Mesenchymal stem cell (in vitro differentiated cells and primary cell): Measurements from ENCODE around the gene MEI1.

ENCODE experiments used
- DNase-seq: peaks from one replicate; pipeline ENCODE4 v3.0.0-alpha.2; 2013
- H2AFZ ChIP-seq: one replicate; pipeline ENCODE4 v1.6.1; 2013; ENCODE audit warnings: low read depth, mild to moderate bottlenecking, control low read depth, inconsistent platforms, low read length, moderate library complexity
- H2AK5ac ChIP-seq: 2 replicates; pipeline ENCODE4 v1.6.1; 2013; ENCODE audit warnings: low read length, moderate library complexity, mild to moderate bottlenecking, inconsistent platforms; ENCODE audit not compliant: severe bottlenecking
- H2BK120ac ChIP-seq: one replicate; pipeline ENCODE4 v1.6.1; 2013; ENCODE audit warnings: low read depth, mild to moderate bottlenecking, inconsistent platforms, low read length, moderate library complexity
- H2BK12ac ChIP-seq, 2 experiments: one replicate each; pipeline ENCODE4 v1.6.1; 2013; ENCODE audit warnings: inconsistent platforms in 2 of 2, low read length in 2 of 2, mild to moderate bottlenecking in 2 of 2, moderate library complexity in 2 of 2, control low read depth in 1 of 2
- H2BK15ac ChIP-seq: one replicate; pipeline ENCODE4 v1.6.1; 2013; ENCODE audit warnings: mild to moderate bottlenecking, low read depth, inconsistent platforms; ENCODE audit not compliant: poor library complexity, severe bottlenecking
- H2BK5ac ChIP-seq: 2 replicates; pipeline ENCODE4 v1.6.1; 2013; ENCODE audit warnings: low read depth, mild to moderate bottlenecking, low read length, control low read depth, inconsistent platforms; ENCODE audit not compliant: poor library complexity, severe bottlenecking
- H3K14ac ChIP-seq, 2 experiments: one replicate each; pipeline ENCODE4 v1.6.1; 2013; ENCODE audit warnings: inconsistent platforms in 2 of 2, low read length in 2 of 2, control low read depth in 1 of 2, mild to moderate bottlenecking in 1 of 2, moderate library complexity in 1 of 2
- H3K18ac ChIP-seq, 2 experiments: one replicate each; pipeline ENCODE4 v1.6.1; 2013; ENCODE audit warnings: inconsistent platforms in 2 of 2, low read length in 2 of 2, control low read depth in 1 of 2, low read depth in 1 of 2, mild to moderate bottlenecking in 1 of 2
- H3K23ac ChIP-seq, 2 experiments: one replicate each; pipeline ENCODE4 v1.6.1; 2013; ENCODE audit warnings: inconsistent platforms in 2 of 2, low read length in 2 of 2, mild to moderate bottlenecking in 2 of 2, moderate library complexity in 2 of 2, control low read depth in 1 of 2
- H3K27ac ChIP-seq: 2 replicates; pipeline ENCODE4 v1.5.1; 2013; ENCODE audit warnings: mild to moderate bottlenecking, moderate library complexity, low read length, control low read depth, inconsistent platforms; ENCODE audit not compliant: poor library complexity, severe bottlenecking
- H3K27me3 ChIP-seq, 2 experiments: 2 replicates each; pipeline versions ENCODE4 v1.6.1 to v1.7.0; 2013; ENCODE audit warnings: low read length in 2 of 2, mild to moderate bottlenecking in 2 of 2, moderate library complexity in 2 of 2, control low read depth in 1 of 2, inconsistent platforms in 1 of 2; ENCODE audit not compliant: control insufficient read depth in 1 of 2, insufficient read depth in 1 of 2
- H3K36me3 ChIP-seq, 2 experiments: 2 replicates each; pipeline versions ENCODE4 v1.6.1 to v1.7.0; 2013; ENCODE audit warnings: low read length in 2 of 2, control low read depth in 1 of 2, inconsistent platforms in 1 of 2, low read depth in 1 of 2, mild to moderate bottlenecking in 1 of 2; ENCODE audit not compliant: insufficient read depth in 2 of 2, control insufficient read depth in 1 of 2
- H3K4ac ChIP-seq, 2 experiments: one replicate each; pipeline ENCODE4 v1.6.1; 2013; ENCODE audit warnings: inconsistent platforms in 2 of 2, low read length in 2 of 2, mild to moderate bottlenecking in 2 of 2, moderate library complexity in 2 of 2, control low read depth in 1 of 2, low read depth in 1 of 2
- H3K4me1 ChIP-seq: 2 replicates; pipeline ENCODE4 v1.6.1; 2013; ENCODE audit warnings: low read depth, low read length, control low read depth; ENCODE audit not compliant: control insufficient read depth, insufficient read depth
- H3K4me2 ChIP-seq: 2 replicates; pipeline ENCODE4 v1.6.1; 2013; ENCODE audit warnings: low read length, mild to moderate bottlenecking, inconsistent platforms; ENCODE audit not compliant: poor library complexity, severe bottlenecking
- H3K4me3 ChIP-seq, 2 experiments: 2 replicates each; pipeline versions ENCODE4 v1.5.1 to v1.7.0; 2013; ENCODE audit warnings: low read length in 2 of 2, mild to moderate bottlenecking in 2 of 2, control low read depth in 1 of 2, low read depth in 1 of 2; ENCODE audit not compliant: insufficient read depth in 1 of 2
- H3K79me1 ChIP-seq: replicated peaks from 2 replicates; pipeline ENCODE4 v1.6.1; 2013; ENCODE audit warnings: mild to moderate bottlenecking, control low read depth, low read length, inconsistent platforms; ENCODE audit not compliant: poor library complexity, severe bottlenecking
- H3K9ac ChIP-seq: 2 replicates; pipeline ENCODE4 v1.7.0; 2013; ENCODE audit warnings: mild to moderate bottlenecking, low read length, moderate library complexity
- H3K9me3 ChIP-seq: 2 replicates; pipeline ENCODE4 v1.7.0; 2013; ENCODE audit warnings: mild to moderate bottlenecking, low read length; ENCODE audit not compliant: control insufficient read depth
- H4K8ac ChIP-seq: one replicate; pipeline ENCODE4 v1.6.1; 2013; ENCODE audit warnings: inconsistent platforms, mild to moderate bottlenecking, low read length, moderate library complexity
- H4K91ac ChIP-seq: one replicate; pipeline ENCODE4 v1.6.1; 2013; ENCODE audit warnings: mild to moderate bottlenecking, low read length, inconsistent platforms
- whole genome bisulfite sequencing: methylation state at CpG from one replicate; pipeline ENCODE4 v1.1.7; 2013; ENCODE audit warnings: mixed read lengths; 5-methylcytosine and 5-hydroxymethylcytosine counted together

Gene MEI1

GRCh38 chr22:41844513-41844912, 145.2 kb downstream of the MEI1 start:
- peaks cover 10% of the 10 kb centered on the region for H3K4me1 ChIP-seq
- H2BK5ac ChIP-seq: no peak overlapping the region
- peaks cover 7 to 21% of the 10 kb centered on the region in 2 experiments for H3K36me3 ChIP-seq
- no peak overlapping the region for H3K14ac ChIP-seq
- 63% methylated on average over 2 of the region's 3 CpGs for WGBS
- no peaks in the 10 kb centered on the region for H3K27me3 ChIP-seq
- H2BK120ac ChIP-seq: no peak overlapping the region
- H3K79me1 ChIP-seq: peaks cover 4% of the 10 kb centered on the region
- DNase-seq: no peak
- no peak overlapping the region for H3K4ac ChIP-seq
- no peak overlapping the region for H2BK15ac ChIP-seq
- no peaks in the 10 kb centered on the region for H3K9me3 ChIP-seq
- H3K9ac ChIP-seq: no peak overlapping the region
- H2BK12ac ChIP-seq: no peak overlapping the region
- H2AK5ac ChIP-seq: no peak overlapping the region
- no peak overlapping the region for H4K8ac ChIP-seq
- H3K27ac ChIP-seq: no peak overlapping the region
- H3K4me3 ChIP-seq: no peak overlapping the region
- no peak overlapping the region for H2AFZ ChIP-seq
- no peak overlapping the region for H4K91ac ChIP-seq
- H3K18ac ChIP-seq: no peak overlapping the region
- no peak overlapping the region for H3K4me2 ChIP-seq
- no peak overlapping the region for H3K23ac ChIP-seq

- no peak overlapping the region for H2BK15ac ChIP-seq
- peaks cover 4% of the 10 kb centered on the region for H3K79me1 ChIP-seq
- DNase-seq: no peak
- WGBS: 68% methylated on average over 4 of the region's 4 CpGs
- H3K4me2 ChIP-seq: no peak overlapping the region
- H3K23ac ChIP-seq: peak overlapping the region in 1 of 2 experiments; percentile 86
- peaks cover 10% of the 10 kb centered on the region for H3K4me1 ChIP-seq
- H3K27ac ChIP-seq: no peak overlapping the region
- peak overlapping the region in 1 of 2 experiments; percentile 42 for H3K18ac ChIP-seq
- peaks cover 7 to 16% of the 10 kb centered on the region in 2 experiments for H3K36me3 ChIP-seq
- H2BK12ac ChIP-seq: no peak overlapping the region
- H3K4ac ChIP-seq: no peak overlapping the region
- H3K9me3 ChIP-seq: no peaks in the 10 kb centered on the region
- H4K8ac ChIP-seq: peak overlapping the region; percentile 73
- H3K27me3 ChIP-seq: no peaks in the 10 kb centered on the region
- H3K9ac ChIP-seq: no peak overlapping the region
- H2BK5ac ChIP-seq: peak overlapping the region; percentile 62
- no peak overlapping the region for H2AFZ ChIP-seq
- peak overlapping the region; percentile 13 for H2AK5ac ChIP-seq
- no peak overlapping the region for H3K14ac ChIP-seq
- no peak overlapping the region for H2BK120ac ChIP-seq
- H3K4me3 ChIP-seq: no peak overlapping the region
- H4K91ac ChIP-seq: no peak overlapping the region
Observed at GRCh38 chr22:41845380-41846267, 146.3 kb downstream of the MEI1 start.

DNA sequence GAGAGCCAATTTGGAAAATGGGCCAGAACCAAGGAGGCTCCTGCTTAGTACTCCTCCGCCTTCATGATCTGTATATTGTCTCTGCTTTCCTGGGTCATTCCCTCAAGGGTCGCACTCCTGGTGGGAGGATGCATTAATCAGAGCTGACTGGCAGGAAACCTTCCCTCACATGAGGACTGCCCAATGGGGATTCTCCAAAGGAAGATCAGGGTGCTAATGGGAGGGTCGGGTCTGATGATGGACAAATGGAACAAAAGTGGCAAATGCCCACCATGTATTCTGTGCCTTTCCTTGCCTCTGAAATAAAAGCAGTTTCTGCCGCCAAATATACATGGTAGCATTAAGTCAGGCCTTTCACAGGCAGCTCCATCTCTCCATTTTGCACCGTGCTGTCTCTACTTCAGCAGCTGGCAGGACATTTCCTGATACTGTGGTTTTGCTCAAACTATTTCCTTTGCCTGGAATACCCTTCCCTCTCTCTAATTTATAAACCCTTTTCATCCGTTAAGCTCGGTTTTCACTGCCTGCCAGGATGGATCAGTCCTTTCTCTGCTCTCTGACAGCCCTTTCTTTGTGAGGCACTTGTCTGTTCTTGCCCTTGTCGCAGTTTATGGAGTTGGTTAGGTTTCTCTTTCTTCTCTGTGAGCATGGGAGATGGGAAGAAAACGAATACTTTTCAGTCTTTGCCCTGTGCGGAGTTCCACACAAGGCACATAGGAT, 147.1 kb downstream of the MEI1 start:
- Histone ChIP-seq H2BK120ac (no peak overlapping the region), H4K91ac (no peak overlapping the region), H4K8ac (no peak overlapping the region), H3K4me1 (peaks cover 9% of the 10 kb centered on the region), H3K18ac (no peak overlapping the region), H3K4me2 (no peak overlapping the region), H2BK5ac (no peak overlapping the region), H3K36me3 (peaks cover 4 to 10% of the 10 kb centered on the region in 2 experiments), H3K79me1 (peaks cover 4% of the 10 kb centered on the region), H3K4ac (no peak overlapping the region), H3K9ac (no peak overlapping the region), H3K14ac (no peak overlapping the region), H2BK15ac (no peak overlapping the region), H3K9me3 (no peaks in the 10 kb centered on the region), H3K27ac (no peak overlapping the region), H3K4me3 (no peak overlapping the region), H3K23ac (no peak overlapping the region), H3K27me3 (no peaks in the 10 kb centered on the region), H2AK5ac (no peak overlapping the region), H2AFZ (no peak overlapping the region), H2BK12ac (no peak overlapping the region)
- 84% methylated on average over 10 of the region's 10 CpGs for WGBS
- DNase-seq: no peak

- Histone ChIP-seq H2AK5ac (no peak overlapping the region), H3K79me1 (peaks cover 4% of the 10 kb centered on the region), H2BK15ac (no peak overlapping the region), H2BK5ac (no peak overlapping the region), H3K4me3 (no peak overlapping the region), H3K4me1 (peaks cover 9% of the 10 kb centered on the region), H2BK12ac (peak overlapping the region in 1 of 2 experiments; percentile 39), H3K9me3 (no peaks in the 10 kb centered on the region), H3K27ac (no peak overlapping the region), H3K9ac (no peak overlapping the region), H3K18ac (no peak overlapping the region), H3K27me3 (no peaks in the 10 kb centered on the region), H3K4me2 (no peak overlapping the region), H3K36me3 (peaks cover 6 to 10% of the 10 kb centered on the region in 2 experiments), H3K4ac (no peak overlapping the region), H2AFZ (no peak overlapping the region), H3K14ac (no peak overlapping the region), H4K8ac (no peak overlapping the region), H2BK120ac (no peak overlapping the region), H3K23ac (no peak overlapping the region), H4K91ac (no peak overlapping the region)
- 88% methylated on average over 2 of the region's 2 CpGs for WGBS
- DNase-seq: no peak
Observed at GRCh38 chr22:41847300-41847699, 148.0 kb downstream of the MEI1 start.
